GM18873 (cell line): ENCODE measurements around the gene NUDT13.

Experiments used
- ATAC-seq: cut with Tn5 transposase; IDR thresholded peaks from one replicate; pipeline ENCODE4 v1.9.1; 2021; ENCODE audit warnings: mild to moderate bottlenecking, moderate library complexity, moderate number of reproducible peaks; ENCODE audit not compliant: unreplicated experiment, low FRiP score

NUDT13 gene

DNA sequence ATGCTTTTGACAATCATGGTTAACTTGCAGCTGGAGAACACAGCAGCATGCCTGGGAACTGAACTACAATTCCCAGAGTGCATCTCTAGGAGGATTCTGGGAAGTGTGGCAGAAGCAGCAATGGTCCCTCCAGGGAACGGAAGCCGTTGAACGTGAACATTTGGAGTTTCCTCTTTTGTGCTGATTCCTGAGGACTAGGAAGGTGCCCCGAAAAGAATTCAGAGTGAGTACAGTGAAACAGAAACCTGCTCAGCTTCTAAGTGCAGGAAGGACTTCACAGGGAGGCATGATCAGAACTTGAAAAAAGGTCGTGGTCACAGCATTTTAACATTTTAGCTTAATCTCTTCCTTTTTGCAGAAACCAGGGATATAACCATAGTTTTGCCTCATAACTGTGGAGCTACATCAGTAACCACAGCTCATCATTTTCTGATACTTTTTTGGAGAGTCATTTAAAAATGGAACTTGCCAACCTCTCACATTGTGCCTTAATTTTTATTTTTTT is at the start of gene NUDT13:
Gene NUDT13, plus strand, starts transcription at position 111 of the 505 bp plus-strand sequence. CDS start 3,911 bp downstream, outside the sequence.
- ATAC-seq = no peak

DNA sequence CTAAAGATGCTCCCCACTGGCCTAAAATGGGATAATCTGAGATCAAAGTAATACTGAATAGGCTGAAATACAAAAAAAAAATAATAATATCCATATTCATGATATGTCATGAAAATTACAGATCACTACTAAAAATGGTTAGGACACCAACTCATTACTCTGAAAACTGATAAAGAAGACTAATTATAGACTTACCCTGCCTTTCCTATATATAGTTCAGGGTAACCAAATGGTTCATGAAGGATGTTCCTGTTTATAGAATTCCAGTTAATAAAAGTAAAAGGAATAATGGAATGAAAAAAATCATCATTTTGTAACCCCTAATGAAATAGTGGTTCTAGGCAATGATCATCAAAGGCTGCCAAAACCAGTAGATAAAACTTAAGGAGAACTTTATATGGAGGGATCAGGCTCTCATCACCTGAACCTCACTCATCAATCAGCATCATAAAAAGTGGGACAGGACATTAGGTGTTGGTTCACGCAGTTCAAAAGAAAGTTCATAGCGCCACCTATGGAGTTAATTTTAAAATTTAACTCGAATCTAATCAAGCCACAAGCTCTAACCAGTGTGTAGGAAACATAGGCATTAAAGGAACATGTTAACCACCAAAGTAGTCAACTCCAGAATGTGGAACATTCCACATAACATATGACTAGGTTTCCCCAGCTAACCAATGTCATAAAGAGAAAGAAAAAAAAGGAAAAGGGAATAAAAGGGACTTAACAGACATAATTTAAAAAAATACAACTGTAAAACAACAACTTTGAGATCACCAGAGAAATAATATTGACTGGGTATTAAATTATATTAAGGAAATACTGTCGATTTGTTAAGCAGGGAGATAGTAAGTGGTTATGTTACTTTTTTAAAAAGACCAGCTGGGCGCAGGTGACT is 49.3 kb upstream of the NUDT13 start:
- ATAC-seq = no peak

DNA sequence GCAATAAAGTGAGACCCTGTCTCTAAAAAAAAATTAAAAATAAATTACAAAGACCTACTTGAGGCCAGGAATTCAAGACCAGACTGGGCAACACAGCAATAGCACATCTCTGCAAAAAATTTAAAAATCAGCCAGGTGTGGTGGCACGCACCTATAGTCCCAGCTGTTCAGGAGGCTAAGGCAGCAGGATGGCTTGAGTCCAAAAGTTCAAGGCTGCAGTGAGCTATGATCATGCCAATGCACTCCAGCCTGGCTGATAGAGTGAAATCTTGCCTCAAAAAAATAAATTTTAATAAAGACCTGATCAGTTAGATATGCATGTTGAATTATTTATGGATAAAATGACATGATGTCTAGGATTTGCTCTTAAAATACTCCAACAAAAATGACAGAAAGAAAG is 48.5 kb upstream of the NUDT13 start:
- ATAC-seq = no peak

DNA sequence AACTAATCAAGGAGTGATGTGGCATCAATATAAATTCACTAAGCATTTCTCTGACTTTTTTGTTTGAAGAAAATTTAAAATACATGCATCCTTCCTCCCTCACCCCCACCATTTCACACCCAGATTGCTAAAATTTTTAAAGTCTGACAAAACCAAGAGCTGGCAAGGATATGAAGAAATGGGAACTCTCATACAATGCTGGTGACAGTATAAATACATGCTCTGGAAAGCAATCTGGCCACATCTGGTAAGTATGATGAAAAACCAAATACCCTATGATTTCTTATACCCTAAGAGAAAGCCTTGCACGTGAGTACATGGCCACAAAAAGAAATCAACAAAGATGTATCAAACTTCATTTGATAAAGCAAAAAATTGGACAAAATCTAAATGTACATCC is 44.8 kb upstream of the NUDT13 start:
- no peak for ATAC-seq

DNA sequence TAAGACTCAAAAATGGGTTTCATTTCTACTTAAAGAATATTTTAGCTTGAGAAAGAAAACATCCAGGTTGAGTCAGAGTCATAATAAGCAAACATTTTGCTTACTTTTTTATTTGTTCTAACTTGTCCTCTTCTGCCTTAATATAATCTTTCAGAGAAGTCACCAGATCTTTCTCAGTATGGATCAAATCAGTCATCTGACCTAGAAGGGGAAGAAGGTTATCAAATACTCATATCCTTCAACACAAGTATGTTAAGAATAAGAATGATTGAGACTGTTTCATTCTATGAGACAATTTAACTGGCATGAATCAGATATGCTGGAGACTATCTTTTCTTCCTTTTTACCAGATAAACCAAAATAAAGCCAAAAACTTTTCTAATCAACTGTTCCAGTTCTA is 36.6 kb upstream of the NUDT13 start:
- ATAC-seq = no peak

DNA sequence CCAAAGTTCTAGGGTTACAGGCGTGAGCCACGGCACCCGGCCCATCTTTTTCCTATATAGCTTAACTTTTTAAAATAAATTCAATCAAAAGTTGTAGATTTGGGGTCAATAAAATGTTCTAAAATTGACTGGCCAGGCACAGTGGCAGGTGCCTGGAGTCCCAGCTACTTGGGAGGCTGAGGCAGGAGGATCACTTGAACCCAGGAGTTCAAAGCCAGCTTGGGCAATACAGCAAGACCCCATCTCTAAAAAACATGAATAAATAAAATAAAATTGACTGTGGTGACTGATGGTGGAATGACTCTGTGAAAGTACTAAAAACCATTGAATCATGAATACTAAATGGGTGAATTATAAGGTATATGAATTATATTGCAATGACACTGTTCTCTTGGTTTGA is 34.4 kb upstream of the NUDT13 start:
- ATAC-seq = no peak

DNA sequence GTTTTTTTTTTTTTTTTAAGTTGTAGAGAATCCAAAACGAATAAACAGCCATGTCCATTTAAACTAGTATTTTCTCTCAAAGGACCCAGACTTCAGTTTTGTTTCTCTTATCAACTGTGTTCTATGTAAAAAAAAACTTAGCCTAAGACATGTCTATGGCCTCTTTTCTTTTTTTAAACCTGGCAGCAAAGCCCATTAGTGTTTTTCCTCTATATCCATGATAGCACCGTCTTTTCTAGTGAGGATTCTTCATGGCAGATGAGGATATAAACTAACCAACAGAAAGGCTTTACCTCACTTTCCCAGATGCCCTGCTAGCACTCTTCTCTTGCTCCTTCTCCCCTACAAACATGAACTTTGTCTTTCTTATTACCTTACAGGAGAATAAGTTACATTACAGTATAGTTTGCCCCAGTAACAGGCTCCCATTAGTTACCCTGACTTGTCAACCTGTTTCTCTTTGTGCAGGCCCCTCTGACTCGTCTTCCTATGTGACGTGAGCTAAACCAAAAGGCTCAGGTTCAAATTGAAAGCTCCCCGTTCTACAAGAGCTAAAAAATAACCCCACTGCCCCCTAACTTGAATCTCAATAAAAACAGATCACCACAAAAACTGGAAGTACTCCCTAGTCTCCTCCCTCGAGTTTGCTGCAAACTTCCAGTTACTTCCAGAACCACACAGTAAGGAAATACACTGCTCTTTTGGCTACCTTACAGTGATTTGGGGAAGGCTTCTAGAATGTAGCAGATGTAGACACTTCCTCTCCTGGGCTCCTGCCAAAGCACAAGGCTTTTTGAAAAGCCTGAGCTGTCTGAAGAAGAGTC is 33.7 kb upstream of the NUDT13 start:
- no peak for ATAC-seq

DNA sequence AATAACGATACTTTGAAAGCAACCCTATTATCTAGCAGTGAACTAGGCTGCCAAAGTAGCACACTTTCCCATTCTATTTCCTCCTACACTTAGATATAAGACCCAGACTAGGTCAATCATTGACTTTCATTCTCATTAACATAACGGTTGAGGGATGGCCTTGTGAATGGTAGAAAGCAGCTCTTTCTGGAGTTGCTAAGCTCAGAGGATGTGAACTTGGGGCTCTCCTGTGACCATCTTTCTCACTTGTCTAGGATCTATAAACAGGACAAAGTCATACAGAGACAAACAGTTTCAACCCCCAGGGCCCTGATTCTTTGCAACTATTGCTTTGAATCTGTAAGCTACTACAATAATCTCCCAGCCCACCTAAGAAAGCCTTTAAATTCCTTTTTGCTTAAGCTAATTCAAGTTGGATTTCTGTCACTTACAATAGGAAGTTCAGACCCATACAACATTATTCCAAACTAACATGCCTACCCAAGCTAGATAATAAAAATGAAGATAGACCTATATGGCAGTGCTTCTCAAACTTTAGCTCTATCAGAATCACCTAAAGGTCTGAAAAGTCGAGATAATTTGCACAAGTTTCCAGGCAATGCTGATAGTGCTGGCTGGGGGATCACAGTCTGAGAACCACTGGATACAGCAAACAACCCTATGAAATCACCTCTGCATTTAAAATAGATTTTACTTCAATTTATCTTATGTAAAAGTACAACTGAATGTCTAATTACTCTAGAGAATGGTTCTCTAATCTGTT is 30.3 kb upstream of the NUDT13 start:
- peak; percentile 73 for ATAC-seq

DNA sequence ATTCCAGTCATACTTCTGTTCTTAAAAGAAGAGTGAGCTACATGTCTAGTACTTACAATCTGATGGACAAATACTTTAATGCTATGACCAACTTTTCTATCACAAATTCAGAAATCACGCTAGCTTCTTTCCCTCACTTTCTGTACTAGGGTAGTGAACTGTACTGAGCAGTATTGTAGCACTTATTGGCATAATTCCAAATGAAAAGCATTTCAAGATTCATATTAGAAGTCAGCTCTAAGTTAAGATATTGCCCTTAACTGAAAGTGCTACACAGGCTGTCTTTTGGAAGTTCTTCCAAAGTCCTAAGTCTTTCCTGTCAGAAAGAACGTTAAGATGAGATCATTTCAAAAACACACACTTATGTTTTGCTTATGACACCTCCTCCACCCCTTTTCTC is 27.0 kb upstream of the NUDT13 start:
- ATAC-seq = no peak

DNA sequence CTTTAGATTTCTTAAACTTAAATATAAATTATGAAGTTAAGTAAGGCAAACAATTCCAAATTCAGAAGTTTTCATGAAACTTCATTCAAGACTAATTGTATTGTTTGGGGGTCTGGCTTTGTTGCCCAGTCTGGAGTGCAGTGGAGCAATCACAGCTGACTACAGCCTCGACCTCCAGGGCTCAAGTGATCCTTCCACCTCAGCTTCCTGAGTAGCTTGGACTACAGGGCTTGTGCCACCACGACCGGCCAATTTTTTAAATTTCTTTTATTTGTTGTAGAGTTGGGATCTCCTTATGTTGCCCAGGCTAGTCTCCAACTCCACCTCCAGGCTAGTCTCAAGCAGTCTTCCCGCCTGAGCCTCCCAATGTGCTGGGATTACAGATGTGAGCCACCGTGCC is 26.0 kb upstream of the NUDT13 start:
- ATAC-seq = no peak

DNA sequence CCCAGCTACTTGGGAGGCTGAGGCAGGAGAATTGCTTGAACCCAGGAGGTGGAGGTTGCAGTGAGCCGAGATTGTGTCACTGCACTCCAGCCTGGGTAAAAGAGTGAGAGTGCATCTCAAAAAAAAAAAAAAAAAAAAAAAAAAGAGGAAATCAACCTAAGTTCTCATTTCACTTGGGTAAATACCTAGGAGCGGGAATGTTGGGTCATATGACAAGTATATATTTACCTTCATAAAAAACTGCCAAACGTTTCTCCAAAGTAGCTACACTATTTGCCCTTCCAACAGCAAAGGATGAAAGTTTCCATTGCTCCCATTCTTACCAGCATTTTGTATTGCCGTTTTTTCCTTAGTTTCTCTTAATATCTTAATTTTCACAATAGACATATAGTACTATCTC is 23.4 kb upstream of the NUDT13 start:
- no peak for ATAC-seq

DNA sequence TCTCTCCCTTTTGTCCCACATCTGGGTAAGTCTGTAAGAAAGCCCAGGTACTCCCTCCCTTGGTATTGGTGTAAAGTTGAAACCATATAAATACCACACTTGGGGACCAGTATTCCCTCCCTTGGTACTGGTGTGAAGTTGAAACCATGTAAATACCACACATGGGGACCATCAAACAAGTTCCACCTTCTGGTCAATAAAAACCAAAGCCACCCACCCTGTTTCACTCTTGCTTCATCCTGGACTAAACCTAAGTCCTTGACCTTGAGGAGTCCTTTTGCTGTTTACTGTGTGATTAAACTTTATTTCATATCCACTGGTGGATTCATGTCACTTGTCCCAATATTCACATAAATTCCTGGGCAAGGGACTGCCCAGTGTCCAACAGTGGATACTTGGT is 22.0 kb upstream of the NUDT13 start:
- no peak for ATAC-seq

DNA sequence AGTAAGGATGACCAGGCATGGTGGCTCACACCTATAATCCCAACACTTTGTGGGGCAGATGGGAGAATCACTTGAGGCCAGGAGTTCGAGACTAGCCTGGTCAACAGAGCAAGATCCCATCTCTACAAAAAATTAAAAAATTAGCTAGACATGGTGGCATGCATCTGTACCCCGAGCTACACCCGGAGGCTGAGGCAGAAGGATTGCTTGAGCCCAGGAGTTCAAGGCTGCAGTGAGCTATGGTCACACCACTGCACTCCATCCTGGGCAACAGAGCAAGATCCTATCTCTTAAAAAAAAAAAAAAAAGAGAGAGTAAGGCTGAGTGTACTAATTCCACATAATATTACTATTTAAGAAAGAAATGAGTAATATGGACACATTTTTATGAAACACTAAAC is 17.4 kb upstream of the NUDT13 start:
- ATAC-seq = no peak

DNA sequence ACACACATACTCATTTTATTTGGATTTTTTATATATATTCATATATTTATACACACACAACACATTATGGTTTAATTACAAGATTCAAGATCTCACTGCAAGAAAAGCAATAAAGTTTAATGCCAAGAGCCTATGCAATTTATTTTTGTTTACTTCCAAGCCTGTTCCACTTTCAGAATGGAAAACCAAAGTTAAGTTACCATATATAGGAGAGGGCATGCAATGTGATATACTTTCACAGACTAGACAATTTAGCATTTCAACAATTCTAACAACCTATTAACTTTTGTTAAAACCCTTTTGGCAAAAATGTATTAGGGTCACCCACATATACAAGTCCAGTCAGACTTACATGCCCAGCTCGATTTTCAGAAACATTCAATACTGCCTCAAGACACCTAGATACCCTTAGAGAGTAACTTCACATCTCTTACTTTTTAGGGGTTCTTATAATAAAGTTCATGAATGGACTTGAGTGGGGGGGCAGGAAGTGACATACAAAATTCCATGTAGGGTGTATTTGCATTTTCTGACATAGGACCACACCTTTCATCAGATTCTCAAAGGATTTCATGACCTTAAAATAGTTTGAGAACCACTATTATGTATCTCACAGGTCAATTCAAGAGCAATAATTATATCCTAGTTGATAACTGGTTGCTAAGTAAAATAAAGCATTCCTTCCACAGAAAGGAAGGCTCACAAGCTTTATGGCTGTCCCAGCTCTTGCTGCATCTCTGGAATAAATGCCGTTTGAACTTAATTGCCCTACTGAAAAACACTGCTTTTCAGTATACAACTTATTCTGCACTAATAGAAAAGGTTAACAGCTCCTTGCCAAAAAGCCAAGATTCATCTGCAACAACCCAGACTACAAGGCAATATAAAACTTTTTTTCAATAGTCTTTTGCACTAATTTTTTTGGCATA is 16.1 kb upstream of the NUDT13 start:
- ATAC-seq = no peak

DNA sequence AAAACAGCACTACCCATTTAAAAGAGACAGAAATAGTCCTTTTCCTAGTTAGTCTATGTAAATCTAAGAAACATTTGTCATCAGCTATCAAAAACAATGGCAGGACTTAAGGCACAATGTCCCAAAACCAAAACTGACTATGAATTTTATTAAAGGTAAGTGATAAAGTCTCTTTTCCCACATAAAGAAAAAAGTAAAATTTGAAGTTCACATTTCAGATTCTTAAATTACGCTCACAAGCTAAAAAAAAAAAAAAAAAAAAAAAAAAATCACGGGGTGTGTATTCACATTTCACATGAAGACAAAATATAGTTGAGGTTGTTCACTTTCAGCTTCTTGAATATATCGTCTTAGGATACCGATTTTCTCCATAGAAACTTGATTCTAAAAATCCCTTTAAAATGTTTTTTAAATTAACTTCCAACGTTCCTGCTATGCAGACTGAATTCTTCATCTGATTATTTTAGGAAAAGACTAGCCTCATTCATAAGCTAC is 15.2 kb upstream of the NUDT13 start:
- ATAC-seq = no peak

DNA sequence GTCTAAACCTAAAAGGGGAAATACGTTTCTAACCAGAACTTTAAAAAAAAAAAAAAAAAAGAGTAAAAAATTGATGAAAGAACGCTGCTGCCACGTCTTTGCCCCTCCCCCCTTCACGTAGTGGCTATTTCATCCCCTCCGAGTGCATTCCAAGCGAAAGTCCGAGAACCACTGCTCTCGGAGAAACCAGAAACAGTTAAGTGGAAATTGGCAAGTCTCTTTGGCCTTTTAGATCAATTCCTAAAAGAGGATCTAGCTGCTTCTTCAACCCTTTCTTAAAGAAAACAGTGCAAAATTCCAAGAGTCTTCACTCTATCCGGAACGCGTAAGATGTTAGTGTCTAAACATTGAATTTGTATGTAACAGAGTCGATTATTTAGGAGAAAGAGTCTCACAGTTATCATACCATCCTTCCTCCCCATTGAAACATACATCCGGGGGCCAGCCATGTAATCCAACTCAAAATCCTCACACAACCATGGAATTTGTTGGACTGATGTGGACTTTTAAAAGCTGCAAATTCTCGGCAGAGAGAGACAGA is 14.7 kb upstream of the NUDT13 start:
- no peak for ATAC-seq

DNA sequence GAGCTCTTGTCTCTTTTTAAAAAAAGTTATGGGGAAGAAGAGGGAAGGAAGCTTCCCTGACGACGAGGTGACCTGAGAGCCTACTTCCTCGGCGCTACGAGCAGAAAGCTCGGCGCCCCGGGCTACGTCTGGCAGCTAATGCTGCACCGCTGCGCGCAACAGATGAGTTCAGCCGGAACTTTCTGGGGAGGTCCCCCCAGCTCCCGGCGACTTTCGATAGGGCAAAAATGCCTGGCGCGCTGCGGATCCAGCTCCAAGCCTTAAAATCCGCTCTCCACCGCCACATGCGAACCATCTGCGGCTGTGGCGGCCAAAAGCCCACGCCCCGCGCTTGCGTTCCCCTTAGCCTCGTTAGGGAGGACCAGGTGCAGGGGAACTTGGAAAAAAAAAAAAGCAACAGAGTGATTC is 14.2 kb upstream of the NUDT13 start:
- ATAC-seq = peak; percentile 12

DNA sequence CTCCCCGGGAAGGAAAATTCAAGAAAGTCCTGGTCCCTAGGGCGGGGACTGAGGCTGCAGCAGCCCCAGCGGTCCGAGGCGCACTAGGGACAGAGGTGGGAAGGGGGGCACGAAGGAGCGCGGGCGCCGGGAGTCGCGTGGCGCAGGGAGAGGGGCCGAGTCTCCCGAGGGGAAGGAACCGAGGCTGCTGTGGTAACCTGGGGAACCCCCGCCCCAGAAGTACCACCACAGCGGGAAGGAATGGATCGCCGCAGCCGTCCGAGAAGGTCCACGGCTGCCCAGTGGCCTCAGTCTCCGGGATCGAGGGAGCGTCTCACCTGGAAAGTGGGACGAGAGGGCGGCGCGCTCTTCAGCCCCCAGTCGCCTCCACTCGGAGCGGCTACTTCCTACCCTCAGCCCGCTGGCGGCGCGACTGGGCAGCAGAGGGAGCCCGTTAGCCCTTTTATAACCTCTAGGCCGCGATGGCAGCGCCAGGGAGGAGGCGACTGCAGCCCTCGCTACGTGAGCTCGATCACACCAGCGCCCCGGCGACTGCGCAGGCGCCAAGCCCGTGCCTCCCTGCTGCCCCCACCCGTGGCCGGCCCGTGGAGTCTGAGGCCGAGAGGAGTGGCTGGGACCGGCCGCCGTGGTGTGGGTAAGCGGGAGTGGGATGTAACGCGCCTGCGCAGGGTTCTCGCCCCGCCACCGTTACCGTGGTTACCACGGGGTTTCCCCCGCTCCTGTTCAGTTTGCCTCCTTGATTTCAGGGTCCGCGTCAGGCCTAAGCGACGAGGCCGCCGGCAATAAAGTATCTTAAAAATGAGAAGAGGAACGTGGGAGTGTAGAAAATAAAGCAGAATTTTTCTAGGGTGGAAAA is 13.6 kb upstream of the NUDT13 start, which contains the start of gene P4HA1:
Gene P4HA1, minus strand, starts transcription at position 418 of the 856 bp plus-strand sequence. CDS start 21,983 bp downstream, outside the sequence.
- peak; percentile 73 for ATAC-seq
